Hepatocyte (in vitro differentiated cells): Measurements from ENCODE around the gene IRX4.

Experiments used
- EZH2 ChIP-seq: fragments of 200-600 bp; sonication (generic); IDR thresholded peaks from 2 replicates; pipeline ENCODE4 v1.6.1; 2016; ENCODE audit warnings: antibody characterized with exemption, mild to moderate bottlenecking, borderline replicate concordance
- EZH2phosphoT487 ChIP-seq: fragments of 200-600 bp; sonication (generic); IDR thresholded peaks from one replicate; pipeline ENCODE4 v1.6.1; 2018; ENCODE audit warnings: antibody characterized with exemption, mild to moderate bottlenecking, low read depth, moderate library complexity; ENCODE audit not compliant: unreplicated experiment, severe bottlenecking
- TF ChIP-seq, protein P1 (sequence below): fragments of 200-600 bp; sonication (generic); IDR thresholded peaks from 2 replicates; pipeline ENCODE4 v1.5.1; 2016; ENCODE audit warnings: antibody characterized with exemption, mild to moderate bottlenecking; ENCODE audit not compliant: poor library complexity

DNA sequence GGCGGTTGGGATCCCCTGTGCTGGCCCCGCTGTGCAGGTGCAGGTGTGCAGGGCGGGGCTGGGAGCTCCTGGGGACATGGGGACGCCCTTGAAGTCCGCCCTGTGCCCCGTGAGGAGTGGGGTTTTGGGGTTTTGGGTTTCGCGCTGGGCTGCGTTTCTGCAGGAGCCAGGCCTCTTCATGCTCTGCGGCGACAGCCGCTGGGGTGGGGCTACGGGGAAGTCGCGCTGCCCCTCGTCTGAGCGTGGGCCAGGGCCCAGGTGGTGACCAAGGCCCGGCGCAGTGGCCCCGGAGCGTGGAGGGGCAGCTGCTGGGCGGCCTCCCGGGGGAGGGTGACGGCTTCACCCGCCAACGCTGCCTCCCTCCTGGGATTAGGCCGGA, 47.8 kb upstream of the IRX4 start:
- TF ChIP-seq, protein P1, sequence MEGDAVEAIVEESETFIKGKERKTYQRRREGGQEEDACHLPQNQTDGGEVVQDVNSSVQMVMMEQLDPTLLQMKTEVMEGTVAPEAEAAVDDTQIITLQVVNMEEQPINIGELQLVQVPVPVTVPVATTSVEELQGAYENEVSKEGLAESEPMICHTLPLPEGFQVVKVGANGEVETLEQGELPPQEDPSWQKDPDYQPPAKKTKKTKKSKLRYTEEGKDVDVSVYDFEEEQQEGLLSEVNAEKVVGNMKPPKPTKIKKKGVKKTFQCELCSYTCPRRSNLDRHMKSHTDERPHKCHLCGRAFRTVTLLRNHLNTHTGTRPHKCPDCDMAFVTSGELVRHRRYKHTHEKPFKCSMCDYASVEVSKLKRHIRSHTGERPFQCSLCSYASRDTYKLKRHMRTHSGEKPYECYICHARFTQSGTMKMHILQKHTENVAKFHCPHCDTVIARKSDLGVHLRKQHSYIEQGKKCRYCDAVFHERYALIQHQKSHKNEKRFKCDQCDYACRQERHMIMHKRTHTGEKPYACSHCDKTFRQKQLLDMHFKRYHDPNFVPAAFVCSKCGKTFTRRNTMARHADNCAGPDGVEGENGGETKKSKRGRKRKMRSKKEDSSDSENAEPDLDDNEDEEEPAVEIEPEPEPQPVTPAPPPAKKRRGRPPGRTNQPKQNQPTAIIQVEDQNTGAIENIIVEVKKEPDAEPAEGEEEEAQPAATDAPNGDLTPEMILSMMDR, result no peak
- TF ChIP-seq EZH2phosphoT487, result no peak
- no peak for TF ChIP-seq EZH2
